Endothelial cell of umbilical vein (primary cell): ENCODE measurements around the gene MCM7. TPM values are rescaled to one million over a fixed set of nuclear protein-coding genes. Genes with fewer than 3 reads are reported as not detected.

ENCODE experiments used
- BruUV-seq: library from RNA; stranded (reverse); fragments of 400-500 nt; replicated peaks from 2 replicates; lab custom pipeline; 2021; lab: Mats Ljungman, UMichigan
- CTCF ChIA-PET: fragments of 300-600, 350-600 bp; sonication (Branson Sonifier 250); formaldehyde crosslinking; loops from one replicate; lab custom pipeline; 2021; ENCODE audit warnings: antibody characterized with exemption, inconsistent platforms; lab: Charles Lee
- POLR2A ChIA-PET: fragments of 300-600, 350-600 bp; sonication (Branson Sonifier 250); formaldehyde crosslinking; loops from one replicate; lab custom pipeline; 2021; ENCODE audit warnings: antibody characterized with exemption, inconsistent platforms; lab: Charles Lee
- DNase-seq: peaks from one replicate; pipeline ENCODE4 v3.0.0-alpha.2; 2011; ENCODE audit warnings: low read depth, low spot score
- FAIRE-seq: peaks from 2 replicates; lab custom pipeline; 2011; peaks lifted over from hg19 to GRCh38; lab: Jason Lieb, UNC
- H2AFZ ChIP-seq: 2 replicates; pipeline ENCODE4 v1.6.0; 2012; ENCODE audit warnings: low read depth, low read length, control low read depth, inconsistent platforms
- H3K27ac ChIP-seq: 2 replicates; pipeline ENCODE4 v1.5.1; 2011; ENCODE audit warnings: low read depth, mild to moderate bottlenecking, control low read depth, low read length, moderate library complexity; ENCODE audit not compliant: insufficient read depth
- H3K27me3 ChIP-seq, 2 experiments: 2 replicates each; pipeline versions ENCODE4 v1.6.0 to v1.6.1; 2011; ENCODE audit warnings: low read length in 2 of 2, mixed read lengths in 1 of 2; ENCODE audit not compliant: control insufficient read depth in 2 of 2, insufficient read depth in 2 of 2
- H3K36me3 ChIP-seq, 2 experiments: 2 replicates in 1 of 2; 3 replicates in 1 of 2; pipeline ENCODE4 v1.5.1; 2011; ENCODE audit warnings: low read length in 2 of 2, mild to moderate bottlenecking in 1 of 2, moderate library complexity in 1 of 2; ENCODE audit not compliant: control insufficient read depth in 2 of 2, insufficient read depth in 2 of 2; ENCODE audit errors: extremely low read depth in 1 of 2
- H3K4me1 ChIP-seq: 3 replicates; pipeline ENCODE4 v1.5.1; 2011; ENCODE audit warnings: mild to moderate bottlenecking, low read length; ENCODE audit not compliant: control insufficient read depth, insufficient read depth; ENCODE audit errors: extremely low read depth
- H3K4me2 ChIP-seq: 2 replicates; pipeline ENCODE4 v1.6.1; 2011; ENCODE audit warnings: low read length, control low read depth, mixed read lengths; ENCODE audit not compliant: insufficient read depth
- H3K4me3 ChIP-seq, 3 experiments: fragments of 200-600 bp in 1 of 3; sonication (generic), shearing (Covaris generic) in 1 of 3; replicated peaks in 1 of 3; 2 replicates each; pipeline ENCODE4 v1.5.1; 2011 to 2016; ENCODE audit warnings: control low read depth in 3 of 3, low read length in 3 of 3, mild to moderate bottlenecking in 2 of 3, inconsistent platforms in 1 of 3, low read depth in 1 of 3, moderate library complexity in 1 of 3; ENCODE audit not compliant: insufficient read depth in 1 of 3
- H3K79me2 ChIP-seq: 2 replicates; pipeline ENCODE4 v1.6.0; 2012; ENCODE audit warnings: low read length, inconsistent platforms; ENCODE audit not compliant: control insufficient read depth, insufficient read depth
- H3K9ac ChIP-seq: replicated peaks from 2 replicates; pipeline ENCODE3; 2011; ENCODE audit warnings: low read length, control low read depth; ENCODE audit not compliant: insufficient read depth; ENCODE audit errors: extremely low read depth
- H3K9me1 ChIP-seq: replicated peaks from 3 replicates; pipeline ENCODE4 v1.6.0; 2011; ENCODE audit warnings: mild to moderate bottlenecking, low read length; ENCODE audit not compliant: control insufficient read depth, insufficient read depth; ENCODE audit errors: extremely low read depth
- H3K9me3 ChIP-seq: replicated peaks from 2 replicates; pipeline ENCODE4 v1.5.1; 2012; ENCODE audit warnings: low read length, inconsistent platforms; ENCODE audit not compliant: control insufficient read depth, insufficient read depth
- H4K20me1 ChIP-seq: replicated peaks from 2 replicates; pipeline ENCODE3; 2011; ENCODE audit warnings: mild to moderate bottlenecking, low read length; ENCODE audit not compliant: control insufficient read depth, insufficient read depth; ENCODE audit errors: extremely low read depth
- CTCF ChIP-seq, 2 donors: IDR thresholded peaks; 1 replicate in 1 of 2; 2 replicates in 1 of 2; pipeline ENCODE4 v1.5.1; 2011; ENCODE audit warnings: low read length in 2 of 2, mild to moderate bottlenecking in 2 of 2, moderate library complexity in 2 of 2, control low read depth in 1 of 2, inconsistent platforms in 1 of 2, low read depth in 1 of 2; ENCODE audit not compliant: insufficient read depth in 1 of 2; ENCODE audit errors: extremely low read depth in 1 of 2
- EZH2 ChIP-seq: IDR thresholded peaks from 2 replicates; pipeline ENCODE4 v1.6.1; 2012; ENCODE audit warnings: borderline replicate concordance, low read depth, mild to moderate bottlenecking, moderate library complexity, low read length, inconsistent platforms; ENCODE audit not compliant: severe bottlenecking
- FOS ChIP-seq: IDR thresholded peaks from 2 replicates; pipeline ENCODE4 v1.6.1; 2011; ENCODE audit warnings: mild to moderate bottlenecking, low read length, moderate library complexity, borderline replicate concordance; ENCODE audit not compliant: insufficient read depth
- GATA2 ChIP-seq: IDR thresholded peaks from 2 replicates; pipeline ENCODE4 v1.7.0; 2011; ENCODE audit warnings: low read depth, mild to moderate bottlenecking, moderate library complexity, mixed read lengths, low read length; ENCODE audit not compliant: insufficient read length, insufficient read depth
- JUN ChIP-seq: IDR thresholded peaks from 2 replicates; pipeline ENCODE4 v1.6.1; 2011; ENCODE audit warnings: borderline replicate concordance, low read depth; ENCODE audit not compliant: insufficient read length, insufficient read depth
- MAX ChIP-seq: IDR thresholded peaks from 2 replicates; pipeline ENCODE4 v1.6.1; 2011; ENCODE audit not compliant: insufficient read depth, insufficient read length
- MYC ChIP-seq: IDR thresholded peaks from one replicate; pipeline ENCODE4 v1.6.1; 2011; ENCODE audit warnings: mild to moderate bottlenecking, low read depth, low read length
- POLR2A ChIP-seq: IDR thresholded peaks from 2 replicates; pipeline ENCODE4 v1.6.1; 2012; ENCODE audit warnings: low read depth, mild to moderate bottlenecking, control low read depth, low read length
- POLR2AphosphoS5 ChIP-seq: IDR thresholded peaks from 2 replicates; pipeline ENCODE4 v1.6.1; 2012; ENCODE audit warnings: low read depth, mild to moderate bottlenecking, control low read depth, low read length, moderate library complexity; ENCODE audit not compliant: insufficient read depth
- dilution Hi-C: fragments of 300-500 bp; cut with MboI; formaldehyde crosslinking; loops from one replicate; pipeline ENCODE4 v1.15.0; 2019; ENCODE audit warnings: low sequenced_read_pairs; ENCODE audit not compliant: extremely low pct_ligation_motif_present
- intact Hi-C: fragments of 100-400 bp; cut with micrococcal nuclease; formaldehyde crosslinking; loops from one replicate; pipeline ENCODE4 v1.10.0; 2022
- polyA plus RNA-seq, 4 experiments: library from polyadenylated mRNA; depleted of rRNA in 3 of 4; stranded (reverse) in 3 of 4; unstranded in 1 of 4; fragments of >200 nt; gene quantifications; 2 replicates each; pipeline versions ENCODE4 v1.2.1 to v1.2.3, GENCODE V29; 2011 to 2012; ENCODE audit warnings: missing spikeins in 1 of 4
- total RNA-seq: library from RNA; stranded (reverse); gene quantifications from 2 replicates; pipeline ENCODE4 v1.2.3, GENCODE V29; 2021

Gene MCM7
- total and polyA plus RNA-seq, 2 donors (not counting 3 experiments of a cell fraction or from before 2014, with no cell fraction given) = 156 to 187 TPM

GRCh38 chr7:100142461-100142860 lies 41.3 kb upstream of the MCM7 start:
- no peak for FAIRE-seq

More at GRCh38 chr7:100142461-100142860, 41.3 kb upstream of the MCM7 start:
- dilution Hi-C loops (no loop called here), intact Hi-C loops (loop anchor here (10.0 kb wide), 1 partner anchor 912 kb away; no protein-coding TSS in a partner anchor)
- POLR2A ChIA-PET = no interaction called here
- TF ChIP-seq GATA2 (no peak), FOS (no peak), POLR2AphosphoS5 (no peak), JUN (no peak), EZH2 (no peak), MAX (no peak), POLR2A (no peak), CTCF (IDR thresholded peaks at IDR 0.05; ENCODE audit: extremely low read depth in 1 of 2, insufficient read depth in 1 of 2, low read depth in 1 of 2, low read length in 2 of 2) (no peak), MYC (no peak)
- DNase-seq = no peak
- Histone ChIP-seq H4K20me1 (no peaks in the 10 kb centered on the region), H3K4me3 (no peak overlapping the region), H3K9me3 (no peaks in the 10 kb centered on the region), H3K27me3 (peaks cover 0 to 3% of the 10 kb centered on the region in 2 experiments), H3K27ac (no peak overlapping the region), H3K36me3 (no peaks in the 10 kb centered on the region), H3K9ac (no peak overlapping the region), H3K9me1 (no peaks in the 10 kb centered on the region), H3K4me1 (no peaks in the 10 kb centered on the region), H3K4me2 (no peak overlapping the region), H3K79me2 (no peaks in the 10 kb centered on the region), H2AFZ (no peak overlapping the region)
- CTCF ChIA-PET = interaction anchor here (1.1 to 1.6 kb wide), 3 partner anchors 9 to 265 kb away, joined by 4 to 8 read pairs (median 6); no protein-coding TSS in a partner anchor
- BruUV-seq = no TSS peak
